Glutamatergic neuron (in vitro differentiated cells): ENCODE results near the gene PLAC1. TPM values are rescaled to one million over a fixed set of nuclear protein-coding genes. Genes with fewer than 3 reads are reported as not detected.

Source experiments
- DNase-seq: peaks from one replicate; pipeline ENCODE4 v3.0.0; 2022
- H3K27ac Mint-ChIP-seq: one replicate; pipeline ENCODE4 v1.8.0; 2020; ENCODE audit warnings: mild to moderate bottlenecking, mixed read lengths, inconsistent platforms; ENCODE audit not compliant: unreplicated experiment
- H3K27me3 Mint-ChIP-seq: one replicate; pipeline ENCODE4 v1.8.0; 2020; ENCODE audit warnings: mild to moderate bottlenecking, moderate library complexity, mixed read lengths, inconsistent platforms; ENCODE audit not compliant: unreplicated experiment
- H3K36me3 Mint-ChIP-seq: one replicate; pipeline ENCODE4 v1.8.0; 2020; ENCODE audit warnings: mild to moderate bottlenecking, mixed read lengths, inconsistent platforms; ENCODE audit not compliant: unreplicated experiment
- H3K4me1 Mint-ChIP-seq: one replicate; pipeline ENCODE4 v1.8.0; 2020; ENCODE audit warnings: mild to moderate bottlenecking, low read depth, mixed read lengths, inconsistent platforms; ENCODE audit not compliant: unreplicated experiment
- H3K4me3 Mint-ChIP-seq: one replicate; pipeline ENCODE4 v1.8.0; 2020; ENCODE audit warnings: mild to moderate bottlenecking, mixed read lengths, inconsistent platforms; ENCODE audit not compliant: unreplicated experiment
- H3K9me3 Mint-ChIP-seq: one replicate; pipeline ENCODE4 v1.8.0; 2020; ENCODE audit warnings: mild to moderate bottlenecking, moderate library complexity, mixed read lengths, inconsistent platforms; ENCODE audit not compliant: unreplicated experiment
- total RNA-seq: library from RNA; stranded (reverse); fragmentation: NEBNext Ultra II Directional; extraction: Animal tissue kit (Norgen Biotek cat#: 25700); gene quantifications from one replicate; pipeline ENCODE4 v1.2.1, GENCODE V29; 2021; ENCODE audit not compliant: unreplicated experiment
- TF ChIP-seq, protein P1 (sequence below): fragments of 200-600 bp; sonication (generic); IDR thresholded peaks from one replicate; pipeline ENCODE4 v1.5.0; 2021; ENCODE audit not compliant: partially characterized antibody, unreplicated experiment

PLAC1 gene
- total RNA-seq, 1 donor from 2014 or later = not detected

DNA sequence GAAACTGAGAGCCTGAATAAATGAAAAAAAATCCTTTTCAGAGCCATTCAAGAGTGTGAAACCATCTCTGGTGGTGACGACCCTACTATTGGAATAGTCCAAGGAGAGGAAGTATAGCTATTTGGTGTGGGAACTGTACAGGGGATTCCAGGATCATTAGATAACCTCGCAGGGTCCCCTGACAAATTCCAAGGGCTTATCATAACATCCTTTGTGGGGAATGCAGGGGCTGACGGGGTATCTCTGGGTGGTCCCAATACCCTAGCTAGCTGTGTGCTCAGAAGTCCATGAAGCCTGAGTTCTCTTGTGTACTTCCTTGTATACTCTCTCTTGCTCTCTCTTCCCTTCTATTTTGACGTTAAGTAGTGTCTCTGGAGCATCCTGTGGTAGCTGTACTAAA, 13.8 kb upstream of the PLAC1 start:
- no peaks in the 10 kb centered on the region for H3K36me3 Mint-ChIP-seq
- H3K4me1 Mint-ChIP-seq = no peaks in the 10 kb centered on the region
- no peak overlapping the region for H3K27ac Mint-ChIP-seq
- TF ChIP-seq, protein P1, sequence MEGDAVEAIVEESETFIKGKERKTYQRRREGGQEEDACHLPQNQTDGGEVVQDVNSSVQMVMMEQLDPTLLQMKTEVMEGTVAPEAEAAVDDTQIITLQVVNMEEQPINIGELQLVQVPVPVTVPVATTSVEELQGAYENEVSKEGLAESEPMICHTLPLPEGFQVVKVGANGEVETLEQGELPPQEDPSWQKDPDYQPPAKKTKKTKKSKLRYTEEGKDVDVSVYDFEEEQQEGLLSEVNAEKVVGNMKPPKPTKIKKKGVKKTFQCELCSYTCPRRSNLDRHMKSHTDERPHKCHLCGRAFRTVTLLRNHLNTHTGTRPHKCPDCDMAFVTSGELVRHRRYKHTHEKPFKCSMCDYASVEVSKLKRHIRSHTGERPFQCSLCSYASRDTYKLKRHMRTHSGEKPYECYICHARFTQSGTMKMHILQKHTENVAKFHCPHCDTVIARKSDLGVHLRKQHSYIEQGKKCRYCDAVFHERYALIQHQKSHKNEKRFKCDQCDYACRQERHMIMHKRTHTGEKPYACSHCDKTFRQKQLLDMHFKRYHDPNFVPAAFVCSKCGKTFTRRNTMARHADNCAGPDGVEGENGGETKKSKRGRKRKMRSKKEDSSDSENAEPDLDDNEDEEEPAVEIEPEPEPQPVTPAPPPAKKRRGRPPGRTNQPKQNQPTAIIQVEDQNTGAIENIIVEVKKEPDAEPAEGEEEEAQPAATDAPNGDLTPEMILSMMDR = no peak
- H3K27me3 Mint-ChIP-seq = no peaks in the 10 kb centered on the region
- no peak for DNase-seq
- no peak overlapping the region for H3K4me3 Mint-ChIP-seq
- H3K9me3 Mint-ChIP-seq = no peaks in the 10 kb centered on the region

DNA sequence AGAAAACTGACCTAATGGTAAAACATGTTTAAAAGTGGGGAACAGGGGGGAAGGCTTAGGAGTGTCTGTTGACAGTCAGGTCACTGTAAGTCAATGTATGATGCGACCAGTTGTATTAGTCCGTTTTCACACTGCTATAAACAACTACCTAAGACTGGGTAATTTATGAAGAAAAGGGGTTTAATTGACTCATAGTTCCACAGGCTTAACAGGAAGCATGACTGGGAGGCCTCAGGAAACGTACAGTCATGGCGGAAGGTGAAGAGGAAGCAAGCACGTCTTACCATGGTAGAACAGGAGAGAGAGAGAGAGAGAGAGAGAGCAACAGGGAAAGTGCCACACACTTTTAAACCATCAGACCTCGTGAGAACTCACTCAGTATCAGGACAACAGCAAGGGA, 13.0 kb upstream of the PLAC1 start:
- no peaks in the 10 kb centered on the region for H3K27me3 Mint-ChIP-seq
- no peak overlapping the region for H3K4me3 Mint-ChIP-seq
- DNase-seq = no peak
- TF ChIP-seq, protein P1 = no peak
- H3K36me3 Mint-ChIP-seq = no peaks in the 10 kb centered on the region
- H3K9me3 Mint-ChIP-seq = no peaks in the 10 kb centered on the region
- H3K4me1 Mint-ChIP-seq = no peaks in the 10 kb centered on the region
- no peak overlapping the region for H3K27ac Mint-ChIP-seq

DNA sequence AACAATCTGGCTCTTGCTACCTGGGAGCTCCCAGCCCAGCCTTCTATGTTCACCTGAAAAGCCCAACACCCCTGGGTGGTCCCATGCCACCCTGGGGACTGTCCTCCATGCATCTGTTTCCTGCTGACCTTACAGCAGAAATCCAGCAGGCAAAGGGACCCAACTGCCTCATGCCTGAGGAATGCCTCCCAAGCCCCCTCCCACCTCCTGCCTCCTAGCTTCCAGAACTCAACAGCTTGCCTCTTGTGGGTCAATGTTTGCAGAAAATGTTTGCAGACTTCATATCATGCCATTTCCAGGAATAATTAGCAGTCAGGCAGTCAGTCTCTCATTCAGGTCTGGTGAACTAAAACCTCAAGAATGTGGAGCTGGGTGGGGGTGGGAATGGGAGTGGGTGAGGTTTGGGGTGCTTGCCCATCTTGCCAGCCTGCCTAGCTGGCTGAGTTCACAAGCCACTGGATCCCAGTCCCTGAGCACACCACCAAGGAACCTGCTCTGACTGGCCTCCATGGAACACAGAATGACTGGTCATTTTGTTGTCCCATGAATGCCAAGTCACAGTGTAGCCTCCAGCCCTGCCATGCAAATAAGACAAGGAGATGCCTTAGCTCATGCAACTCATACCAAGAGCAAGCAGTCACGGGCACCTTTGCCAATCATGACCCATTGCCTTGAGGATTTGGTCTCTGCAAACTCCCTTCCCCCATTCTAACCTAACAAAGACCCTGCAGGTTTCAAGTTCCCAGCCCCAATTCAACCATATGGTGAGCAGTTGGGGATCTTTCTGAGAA, 12.1 kb upstream of the PLAC1 start:
- no peaks in the 10 kb centered on the region for H3K36me3 Mint-ChIP-seq
- H3K4me1 Mint-ChIP-seq = no peaks in the 10 kb centered on the region
- H3K4me3 Mint-ChIP-seq = no peak overlapping the region
- H3K27ac Mint-ChIP-seq = no peak overlapping the region
- no peaks in the 10 kb centered on the region for H3K9me3 Mint-ChIP-seq
- DNase-seq = no peak
- TF ChIP-seq, protein P1 = no peak
- no peaks in the 10 kb centered on the region for H3K27me3 Mint-ChIP-seq

DNA sequence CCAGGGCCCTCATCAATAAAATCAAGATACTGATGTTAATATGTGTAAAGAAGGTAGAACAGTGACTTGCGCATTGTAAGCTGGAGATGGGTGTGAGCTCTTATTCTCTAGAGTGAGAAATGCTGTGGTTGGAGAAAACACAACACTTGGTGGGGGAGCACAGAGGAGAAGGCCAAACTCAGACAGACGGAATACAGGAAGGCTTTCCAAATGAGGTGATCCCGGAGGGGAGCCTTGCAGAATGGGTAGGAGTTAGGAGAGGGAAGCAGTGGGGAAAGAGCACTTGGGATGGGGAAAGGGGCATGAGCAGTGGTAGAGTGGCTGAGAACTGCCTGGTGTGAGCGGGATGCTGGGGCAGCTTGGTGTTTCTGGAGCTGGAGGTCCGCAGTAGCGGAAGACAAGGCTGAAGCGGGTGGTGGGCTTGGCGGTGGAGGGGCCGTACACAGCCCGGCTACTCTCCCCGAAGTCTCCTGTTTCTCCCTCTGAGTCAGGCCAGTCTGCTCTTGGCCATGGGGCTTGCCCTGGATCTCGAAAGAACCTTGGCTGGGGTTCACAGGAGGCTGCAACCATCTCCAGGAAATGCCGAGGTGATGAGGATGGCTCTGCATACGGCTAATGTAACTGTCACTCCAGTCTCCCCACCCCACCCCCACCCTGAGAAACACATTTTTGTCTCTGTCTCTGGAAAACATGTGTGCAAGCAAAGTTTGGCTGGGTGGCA, 11.3 kb upstream of the PLAC1 start:
- TF ChIP-seq, protein P1 = no peak
- Mint-ChIP-seq H3K9me3 (no peaks in the 10 kb centered on the region), H3K4me3 (no peak overlapping the region), H3K4me1 (peaks cover 1% of the 10 kb centered on the region), H3K27me3 (no peaks in the 10 kb centered on the region), H3K36me3 (no peaks in the 10 kb centered on the region), H3K27ac (no peak overlapping the region)
- DNase-seq = no peak

DNA sequence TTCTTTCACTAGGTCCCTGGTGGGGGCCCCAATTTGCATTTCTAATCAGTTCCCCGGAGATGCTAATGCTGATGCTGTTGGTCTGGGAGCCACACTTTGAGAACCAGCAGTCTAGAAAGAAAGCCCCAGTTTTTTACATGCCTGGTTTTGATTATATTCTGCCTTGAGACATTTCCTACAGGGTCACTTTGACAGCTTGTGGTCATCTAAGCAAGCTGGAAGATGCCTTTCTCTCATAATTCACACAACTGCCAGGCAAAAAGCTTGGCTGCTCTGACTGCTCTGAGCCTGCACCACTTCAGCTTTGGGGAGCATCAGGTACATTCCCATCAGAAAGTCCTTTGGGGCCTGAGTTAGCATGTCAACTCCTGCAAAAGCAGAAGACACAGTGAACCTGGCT, 5.9 kb upstream of the PLAC1 start:
- peaks cover 2% of the 10 kb centered on the region for H3K27me3 Mint-ChIP-seq
- no peak overlapping the region for H3K4me3 Mint-ChIP-seq
- TF ChIP-seq, protein P1 = no peak
- no peaks in the 10 kb centered on the region for H3K36me3 Mint-ChIP-seq
- peaks cover 1% of the 10 kb centered on the region for H3K4me1 Mint-ChIP-seq
- H3K27ac Mint-ChIP-seq = no peak overlapping the region
- DNase-seq = no peak
- H3K9me3 Mint-ChIP-seq = peaks cover 4% of the 10 kb centered on the region
